ENCODE measurements around the gene SCART1. TPM values are rescaled to one million over a fixed set of nuclear protein-coding genes. Genes with fewer than 3 reads are reported as not detected.

Gene SCART1
- total and polyA plus RNA-seq, 2 of the 4 experiments (the other 2 are of a cell fraction) = 0.54 to 2.1 TPM

DNA sequence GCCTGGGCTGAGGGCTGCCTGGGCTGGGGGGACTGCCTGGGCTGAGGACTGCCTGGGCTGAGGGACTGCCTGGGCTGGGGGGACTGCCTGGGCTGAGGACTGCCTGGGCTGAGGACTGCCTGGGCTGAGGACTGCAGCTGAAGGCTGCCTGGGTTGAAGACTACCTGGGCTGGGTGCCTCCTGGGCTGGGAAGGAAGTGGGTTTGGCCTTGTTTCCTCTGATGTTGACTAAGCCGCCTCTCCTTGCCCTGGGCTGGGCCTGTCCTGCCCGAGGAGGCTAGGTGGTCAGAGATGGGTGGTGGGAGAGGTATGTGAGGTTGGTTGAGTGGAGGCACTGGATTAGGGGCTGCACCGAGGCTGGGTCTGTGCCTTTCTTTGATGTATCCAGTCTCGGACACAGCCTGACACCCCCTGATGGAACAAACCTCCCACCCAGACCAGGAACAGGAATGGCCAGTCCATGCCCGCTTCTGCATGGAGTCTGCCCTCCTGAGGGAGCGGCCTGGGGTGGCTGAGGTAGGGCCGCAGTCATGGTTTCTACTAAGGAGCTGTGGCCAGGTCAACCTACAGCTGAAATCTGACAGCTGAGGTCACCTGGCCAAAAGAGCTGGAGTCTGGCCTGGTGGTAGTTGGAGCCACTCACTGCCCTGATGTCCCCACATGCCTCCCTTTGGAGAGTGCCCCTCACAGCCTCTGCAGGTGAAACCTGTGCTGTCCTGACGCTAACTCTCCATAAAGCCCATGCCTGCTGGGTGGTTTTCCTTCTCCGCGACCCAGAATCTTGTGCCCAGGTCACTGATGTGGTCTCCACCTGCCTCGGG lies 22.3 kb downstream of the SCART1 start:
- no peaks in the 10 kb centered on the region for H3K36me3 ChIP-seq (ENCODE audit: control insufficient read depth, insufficient read depth, low read length)
- no peak overlapping the region for H3K23ac ChIP-seq (ENCODE audit: low read depth, low read length)
- no peak overlapping the region for H3K4me3 ChIP-seq (ENCODE audit: insufficient read depth, low read depth, low read length)
- intact Hi-C loops (cut with micrococcal nuclease) = no loop called here
- no peak overlapping the region for H4K5ac ChIP-seq (ENCODE audit: low read depth, low read length)
- H2AK5ac ChIP-seq (ENCODE audit: low read depth, low read length) = no peak overlapping the region
- ChIA-PET POLR2A (ENCODE audit: unreplicated experiment) (no interaction called here), CTCF (no interaction called here)
- H2BK20ac ChIP-seq (ENCODE audit: low read depth, low read length) = no peak overlapping the region
- TF ChIP-seq, protein P1, sequence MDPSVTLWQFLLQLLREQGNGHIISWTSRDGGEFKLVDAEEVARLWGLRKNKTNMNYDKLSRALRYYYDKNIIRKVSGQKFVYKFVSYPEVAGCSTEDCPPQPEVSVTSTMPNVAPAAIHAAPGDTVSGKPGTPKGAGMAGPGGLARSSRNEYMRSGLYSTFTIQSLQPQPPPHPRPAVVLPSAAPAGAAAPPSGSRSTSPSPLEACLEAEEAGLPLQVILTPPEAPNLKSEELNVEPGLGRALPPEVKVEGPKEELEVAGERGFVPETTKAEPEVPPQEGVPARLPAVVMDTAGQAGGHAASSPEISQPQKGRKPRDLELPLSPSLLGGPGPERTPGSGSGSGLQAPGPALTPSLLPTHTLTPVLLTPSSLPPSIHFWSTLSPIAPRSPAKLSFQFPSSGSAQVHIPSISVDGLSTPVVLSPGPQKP (IDR thresholded peaks at IDR 0.05; ENCODE audit: borderline replicate concordance, low read depth, low read length) = no peak
- TF ChIP-seq MAFK (IDR thresholded peaks at IDR 0.05; ENCODE audit: low read depth, low read length) (no peak), RAD21 (IDR thresholded peaks at IDR 0.05; ENCODE audit: low read length) (no peak), FOS (IDR thresholded peaks at IDR 0.05; ENCODE audit: low read depth, low read length) (no peak), NFE2L2 (IDR thresholded peaks at IDR 0.05; ENCODE audit: low read depth, low read length) (no peak), POLR2A (IDR thresholded peaks at IDR 0.05; ENCODE audit: low read depth, low read length) (no peak), BHLHE40 (IDR thresholded peaks at IDR 0.05; ENCODE audit: low read depth, low read length) (no peak), CHD1 (IDR thresholded peaks at IDR 0.05; ENCODE audit: low read depth, low read length) (no peak), CEBPB (IDR thresholded peaks at IDR 0.05; ENCODE audit: low read depth, low read length) (no peak), MAZ (IDR thresholded peaks at IDR 0.05; ENCODE audit: borderline replicate concordance, low read depth, low read length) (no peak), RCOR1 (IDR thresholded peaks at IDR 0.05; ENCODE audit: insufficient replicate concordance, low read length) (no peak), MXI1 (IDR thresholded peaks at IDR 0.05; ENCODE audit: borderline replicate concordance, low read depth, low read length) (no peak), RFX5 (IDR thresholded peaks at IDR 0.05; ENCODE audit: low read depth, low read length) (no peak), USF2 (IDR thresholded peaks at IDR 0.05; ENCODE audit: low read depth, low read length) (no peak), SMC3 (IDR thresholded peaks at IDR 0.05; ENCODE audit: low read depth, low read length) (no peak)
- TF ChIP-seq, protein P2, sequence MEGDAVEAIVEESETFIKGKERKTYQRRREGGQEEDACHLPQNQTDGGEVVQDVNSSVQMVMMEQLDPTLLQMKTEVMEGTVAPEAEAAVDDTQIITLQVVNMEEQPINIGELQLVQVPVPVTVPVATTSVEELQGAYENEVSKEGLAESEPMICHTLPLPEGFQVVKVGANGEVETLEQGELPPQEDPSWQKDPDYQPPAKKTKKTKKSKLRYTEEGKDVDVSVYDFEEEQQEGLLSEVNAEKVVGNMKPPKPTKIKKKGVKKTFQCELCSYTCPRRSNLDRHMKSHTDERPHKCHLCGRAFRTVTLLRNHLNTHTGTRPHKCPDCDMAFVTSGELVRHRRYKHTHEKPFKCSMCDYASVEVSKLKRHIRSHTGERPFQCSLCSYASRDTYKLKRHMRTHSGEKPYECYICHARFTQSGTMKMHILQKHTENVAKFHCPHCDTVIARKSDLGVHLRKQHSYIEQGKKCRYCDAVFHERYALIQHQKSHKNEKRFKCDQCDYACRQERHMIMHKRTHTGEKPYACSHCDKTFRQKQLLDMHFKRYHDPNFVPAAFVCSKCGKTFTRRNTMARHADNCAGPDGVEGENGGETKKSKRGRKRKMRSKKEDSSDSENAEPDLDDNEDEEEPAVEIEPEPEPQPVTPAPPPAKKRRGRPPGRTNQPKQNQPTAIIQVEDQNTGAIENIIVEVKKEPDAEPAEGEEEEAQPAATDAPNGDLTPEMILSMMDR (conservative IDR thresholded peaks at IDR 0.05; ENCODE audit: low read depth, low read length) = no peak
- no TSS peak for BruUV-seq (replicated peaks)
- no peak overlapping the region for H3K14ac ChIP-seq (replicated peaks; ENCODE audit: low read depth, low read length)
- no peak overlapping the region for H2BK120ac ChIP-seq (ENCODE audit: low read depth, low read length)
- no peak overlapping the region for H4K91ac ChIP-seq (ENCODE audit: insufficient read depth, low read depth, low read length)
- no peaks in the 10 kb centered on the region for H3K79me1 ChIP-seq (ENCODE audit: low read depth in 1 of 2, low read length in 2 of 2)
- no peak overlapping the region for H3K4ac ChIP-seq (ENCODE audit: low read depth, low read length)
- WGBS, 2 experiments (ENCODE audit: extremely low coverage in 2 of 2, insufficient read length in 1 of 2) = no CpG with 5 or more reads among the region's 11 CpGs
- H3K27ac ChIP-seq (ENCODE audit: insufficient read depth, low read length) = no peak overlapping the region
- H3K56ac ChIP-seq (ENCODE audit: extremely low read depth, insufficient read depth, low read length) = no peak overlapping the region
- no peak for DNase-seq
- H3K27me3 ChIP-seq (ENCODE audit: control insufficient read depth, insufficient read depth, low read length) = no peaks in the 10 kb centered on the region
- no peak overlapping the region for H2AFZ ChIP-seq (replicated peaks; ENCODE audit: low read length, poor library complexity)
- dilution Hi-C loops (cut with HindIII; ENCODE audit: low sequenced_read_pairs, unreplicated experiment) = no loop called here
- H3K4me1 ChIP-seq (ENCODE audit: control insufficient read depth, insufficient read depth, low read length) = no peaks in the 10 kb centered on the region
- H3K9me3 ChIP-seq (ENCODE audit: control insufficient read depth, insufficient read depth, low read length) = no peaks in the 10 kb centered on the region
- no peak for ATAC-seq (ENCODE audit: low read depth)
- no peak overlapping the region for H2AK9ac ChIP-seq (replicated peaks; ENCODE audit: low read depth, low read length, poor library complexity)
- in situ Hi-C loops (cut with MboI; ENCODE audit: low sequenced_read_pairs) = no loop called here
- H3K9ac ChIP-seq (ENCODE audit: low read depth, low read length) = no peak overlapping the region
- no peaks in the 10 kb centered on the region for H3K9me1 ChIP-seq (ENCODE audit: insufficient read depth, low read length)
- no peak overlapping the region for H2BK5ac ChIP-seq (ENCODE audit: low read depth, low read length, poor library complexity, severe bottlenecking)
- no peak overlapping the region for H4K8ac ChIP-seq (ENCODE audit: low read depth in 2 of 2, low read length in 2 of 2)
- H2BK15ac ChIP-seq (ENCODE audit: low read depth, low read length) = no peak overlapping the region
- no peak overlapping the region for H3K18ac ChIP-seq (ENCODE audit: low read depth, low read length)
- H4K20me1 ChIP-seq (ENCODE audit: insufficient read depth, low read length) = no peaks in the 10 kb centered on the region
- H3K4me2 ChIP-seq (ENCODE audit: low read depth, low read length) = no peak overlapping the region
